Measurements from ENCODE around the gene TM9SF2. TPM values are rescaled to one million over a fixed set of nuclear protein-coding genes. Genes with fewer than 3 reads are reported as not detected.

The TM9SF2 gene
- polyA plus RNA-seq, 1 experiment: 125 TPM

DNA sequence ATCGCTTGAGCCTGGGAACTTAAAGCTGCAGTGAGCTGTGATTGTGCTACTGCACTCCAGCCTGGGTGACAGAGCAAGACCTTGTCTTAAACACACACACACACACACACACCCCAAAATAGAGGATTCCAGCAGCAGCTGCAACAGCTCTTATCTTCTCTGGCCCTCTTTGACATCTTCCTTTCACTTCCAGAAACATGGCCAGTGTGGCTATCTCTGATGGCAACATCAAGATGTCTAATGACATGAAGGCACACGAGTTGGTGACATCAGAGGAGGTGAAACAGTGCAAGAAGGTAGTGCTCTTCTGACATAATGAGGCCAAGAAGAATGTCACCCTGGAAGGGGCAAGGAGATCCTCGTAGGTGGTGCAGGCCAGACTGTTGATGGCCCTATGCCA is 81.2 kb downstream of the TM9SF2 start:
- TF ChIP-seq, protein P1, sequence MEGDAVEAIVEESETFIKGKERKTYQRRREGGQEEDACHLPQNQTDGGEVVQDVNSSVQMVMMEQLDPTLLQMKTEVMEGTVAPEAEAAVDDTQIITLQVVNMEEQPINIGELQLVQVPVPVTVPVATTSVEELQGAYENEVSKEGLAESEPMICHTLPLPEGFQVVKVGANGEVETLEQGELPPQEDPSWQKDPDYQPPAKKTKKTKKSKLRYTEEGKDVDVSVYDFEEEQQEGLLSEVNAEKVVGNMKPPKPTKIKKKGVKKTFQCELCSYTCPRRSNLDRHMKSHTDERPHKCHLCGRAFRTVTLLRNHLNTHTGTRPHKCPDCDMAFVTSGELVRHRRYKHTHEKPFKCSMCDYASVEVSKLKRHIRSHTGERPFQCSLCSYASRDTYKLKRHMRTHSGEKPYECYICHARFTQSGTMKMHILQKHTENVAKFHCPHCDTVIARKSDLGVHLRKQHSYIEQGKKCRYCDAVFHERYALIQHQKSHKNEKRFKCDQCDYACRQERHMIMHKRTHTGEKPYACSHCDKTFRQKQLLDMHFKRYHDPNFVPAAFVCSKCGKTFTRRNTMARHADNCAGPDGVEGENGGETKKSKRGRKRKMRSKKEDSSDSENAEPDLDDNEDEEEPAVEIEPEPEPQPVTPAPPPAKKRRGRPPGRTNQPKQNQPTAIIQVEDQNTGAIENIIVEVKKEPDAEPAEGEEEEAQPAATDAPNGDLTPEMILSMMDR (IDR thresholded peaks at IDR 0.05; ENCODE audit: low read depth, low read length): no peak

GRCh38 chr13:99585609-99586008 is 84.3 kb downstream of the TM9SF2 start:
- TF ChIP-seq, protein P1 (IDR thresholded peaks at IDR 0.05; ENCODE audit: low read depth, low read length): no peak
- Histone ChIP-seq H3K4me3 (ENCODE audit: low read depth, low read length) (no peak overlapping the region), H3K27ac (ENCODE audit: low read depth, low read length) (no peak overlapping the region), H3K27me3 (ENCODE audit: control insufficient read depth, insufficient read depth, low read length) (peaks cover 3% of the 10 kb centered on the region), H3K9me3 (ENCODE audit: control insufficient read depth, insufficient read depth, low read length) (no peaks in the 10 kb centered on the region)
- POLR2A ChIA-PET: no interaction called here
- no peak for DNase-seq (ENCODE audit: low read depth, low spot score)
- CTCF ChIA-PET: no interaction called here

More for the DNA sequence above, 81.2 kb downstream of the TM9SF2 start:
- H3K27me3 ChIP-seq (ENCODE audit: control insufficient read depth, insufficient read depth, low read length): peaks cover 6% of the 10 kb centered on the region
- no peak overlapping the region for H3K4me3 ChIP-seq (ENCODE audit: low read depth, low read length)
- ChIA-PET POLR2A (no interaction called here), CTCF (no interaction called here)
- no peak for DNase-seq (ENCODE audit: low read depth, low spot score)
- no peaks in the 10 kb centered on the region for H3K9me3 ChIP-seq (ENCODE audit: control insufficient read depth, insufficient read depth, low read length)
- H3K27ac ChIP-seq (ENCODE audit: low read depth, low read length): no peak overlapping the region

DNA sequence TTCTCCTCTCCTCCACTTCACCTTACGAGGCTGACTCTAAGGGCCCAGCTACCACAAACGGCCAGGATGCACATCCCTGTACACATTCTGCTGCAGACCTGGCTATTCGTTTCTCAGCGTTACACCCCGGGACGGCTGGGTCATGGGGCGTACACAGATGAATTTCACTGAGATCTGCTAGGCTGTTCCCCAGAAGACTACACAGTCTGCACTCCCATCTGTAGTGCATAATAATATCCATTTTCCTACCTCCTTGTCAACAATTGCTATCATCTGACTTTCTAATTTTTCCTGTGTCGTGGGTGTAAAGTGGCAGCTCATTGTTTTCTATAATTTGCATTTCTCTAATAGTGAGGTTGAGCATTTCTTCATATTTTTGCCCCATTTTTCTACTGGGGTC is 85.7 kb downstream of the TM9SF2 start:
- no peak for DNase-seq (ENCODE audit: low read depth, low spot score)
- H3K9me3 ChIP-seq (ENCODE audit: control insufficient read depth, insufficient read depth, low read length): no peaks in the 10 kb centered on the region
- TF ChIP-seq, protein P1 (IDR thresholded peaks at IDR 0.05; ENCODE audit: low read depth, low read length): no peak
- ChIA-PET CTCF (no interaction called here), POLR2A (no interaction called here)
- H3K27ac ChIP-seq (ENCODE audit: low read depth, low read length): no peak overlapping the region
- no peak overlapping the region for H3K4me3 ChIP-seq (ENCODE audit: low read depth, low read length)
- peaks cover 3% of the 10 kb centered on the region for H3K27me3 ChIP-seq (ENCODE audit: control insufficient read depth, insufficient read depth, low read length)

DNA sequence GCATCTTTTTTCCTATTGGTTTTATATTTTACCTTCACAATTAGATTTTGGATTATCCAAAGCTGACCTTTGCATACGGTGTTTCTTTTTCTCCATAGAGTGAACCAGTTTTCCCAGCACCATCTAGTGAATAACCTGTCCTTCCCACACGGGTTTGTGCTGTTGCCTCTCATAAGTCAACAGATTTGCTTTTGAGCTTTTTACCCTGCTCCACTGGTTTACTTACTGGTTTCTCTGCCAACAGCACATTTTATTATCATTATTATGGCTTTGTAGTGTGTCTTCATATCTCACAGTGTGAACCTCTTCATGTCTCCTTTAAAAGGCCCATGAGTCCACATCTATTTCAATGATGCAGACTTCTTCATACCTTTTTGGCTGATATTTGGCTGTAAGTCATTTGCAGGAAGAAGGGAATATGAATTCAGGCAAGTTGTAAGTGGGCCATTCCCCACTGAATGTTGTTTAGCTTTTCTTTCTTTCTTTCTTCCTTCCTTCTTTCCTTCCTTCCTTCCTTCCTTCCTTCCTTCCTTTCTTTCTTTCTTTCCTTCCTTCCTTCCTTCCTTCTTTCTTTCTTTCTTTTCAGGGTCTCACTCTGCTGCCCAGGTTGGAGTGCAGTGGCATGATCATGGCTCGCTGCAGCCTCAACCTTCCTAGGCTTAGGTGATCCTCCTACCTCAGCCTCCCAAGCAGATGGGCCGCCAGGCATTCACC is 86.8 kb downstream of the TM9SF2 start:
- POLR2A ChIA-PET: no interaction called here
- H3K27ac ChIP-seq (ENCODE audit: low read depth, low read length): no peak overlapping the region
- peaks cover 3% of the 10 kb centered on the region for H3K27me3 ChIP-seq (ENCODE audit: control insufficient read depth, insufficient read depth, low read length)
- CTCF ChIA-PET: no interaction called here
- TF ChIP-seq, protein P1 (IDR thresholded peaks at IDR 0.05; ENCODE audit: low read depth, low read length): no peak
- no peak overlapping the region for H3K4me3 ChIP-seq (ENCODE audit: low read depth, low read length)
- no peak for DNase-seq (ENCODE audit: low read depth, low spot score)
- no peaks in the 10 kb centered on the region for H3K9me3 ChIP-seq (ENCODE audit: control insufficient read depth, insufficient read depth, low read length)

DNA sequence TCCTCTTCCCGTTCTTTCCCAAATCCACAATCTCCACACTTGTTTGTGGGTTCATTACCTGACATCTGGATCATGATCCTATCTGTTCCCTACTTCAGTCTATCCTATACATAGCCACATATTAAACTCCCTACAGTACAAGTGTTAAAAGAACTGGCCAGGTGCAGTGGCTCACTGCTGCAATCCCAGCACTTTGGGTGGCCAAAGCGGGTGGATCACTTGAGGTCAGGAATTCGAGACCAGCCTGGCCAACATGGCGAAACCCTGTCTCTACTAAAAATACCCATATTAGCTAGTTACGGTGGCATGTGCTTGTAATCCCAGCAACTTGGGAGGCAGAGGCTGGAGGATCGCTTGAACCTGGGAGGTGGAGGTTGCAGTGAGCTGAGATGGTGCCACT is 88.3 kb downstream of the TM9SF2 start:
- no peak for DNase-seq (ENCODE audit: low read depth, low spot score)
- H3K27me3 ChIP-seq (ENCODE audit: control insufficient read depth, insufficient read depth, low read length): peaks cover 6% of the 10 kb centered on the region
- TF ChIP-seq, protein P1 (IDR thresholded peaks at IDR 0.05; ENCODE audit: low read depth, low read length): no peak

More for the DNA sequence above, 88.3 kb downstream of the TM9SF2 start:
- H3K27ac ChIP-seq (ENCODE audit: low read depth, low read length): no peak overlapping the region
- ChIA-PET POLR2A (no interaction called here), CTCF (interaction anchor here (1.6 kb wide), 1 partner anchor 11 kb away, joined by 4 read pairs; no protein-coding TSS in a partner anchor)
- no peaks in the 10 kb centered on the region for H3K9me3 ChIP-seq (ENCODE audit: control insufficient read depth, insufficient read depth, low read length)
- no peak overlapping the region for H3K4me3 ChIP-seq (ENCODE audit: low read depth, low read length)
